ENCODE results near the gene DNAI1. TPM values are rescaled to one million over a fixed set of nuclear protein-coding genes. Genes with fewer than 3 reads are reported as not detected.

DNAI1 gene
- total and polyA plus RNA-seq, 2 of the 13 experiments (the other 11 are each of a cell fraction or from before 2014, with no cell fraction given) = not detected

Small RNA genes within 50 kb of the gene (small RNA-seq; reads per million reads assigned to genes)
- gene RN7SKP24 (ENCODE audit: insufficient read depth in 2 of 3, insufficient read length in 3 of 3, low read depth in 2 of 3, low replicate concordance in 1 of 3) = 0 reads per million in 3 experiments

Other genes starting within 250 kb of the DNAI1 start
- gene KIF24, start 129.5 kb upstream of the DNAI1 start, total RNA-seq (2016; rRNA removed; fragmentation: Illumina TruSeq; extraction: Trizol) = 2.8 and 3.0 TPM in 2 replicates
- gene KIF24, start 129.5 kb upstream of the DNAI1 start, polyA plus RNA-seq (2011; rRNA removed) = 1.1 TPM in 2 replicates
- gene NUDT2, start 129.2 kb upstream of the DNAI1 start, total RNA-seq (2016; rRNA removed; fragmentation: Illumina TruSeq; extraction: Trizol) = 19.9 and 28.0 TPM in 2 replicates
- gene NUDT2, start 129.2 kb upstream of the DNAI1 start, polyA plus RNA-seq (2011; rRNA removed) = 19.9 and 24.6 TPM in 2 replicates
- 14.3 and 22.4 TPM in 2 replicates for gene MYORG, start 81.9 kb upstream of the DNAI1 start, total RNA-seq (2016; rRNA removed; fragmentation: Illumina TruSeq; extraction: Trizol)
- 11.1 and 11.9 TPM in 2 replicates for gene MYORG, start 81.9 kb upstream of the DNAI1 start, polyA plus RNA-seq (2011; rRNA removed)
- gene FAM219A, start 235 bp upstream of the DNAI1 start, total RNA-seq (2016; rRNA removed; fragmentation: Illumina TruSeq; extraction: Trizol) = 3.7 and 3.9 TPM in 2 replicates
- gene FAM219A, start 235 bp upstream of the DNAI1 start, polyA plus RNA-seq (2011; rRNA removed) = 6.4 and 9.4 TPM in 2 replicates
- gene ENHO, start 64.2 kb downstream of the DNAI1 start, total RNA-seq (2016; rRNA removed; fragmentation: Illumina TruSeq; extraction: Trizol) = 0.51 and 0.60 TPM in 2 replicates
- gene ENHO, start 64.2 kb downstream of the DNAI1 start, polyA plus RNA-seq (2011; rRNA removed) = 0.08 TPM in 1 of 2 replicates, not detected in the other
- gene CNTFR, start 130.9 kb downstream of the DNAI1 start, total RNA-seq (2016; rRNA removed; fragmentation: Illumina TruSeq; extraction: Trizol) = not detected in 2 replicates
- gene CNTFR, start 130.9 kb downstream of the DNAI1 start, polyA plus RNA-seq (2011; rRNA removed) = not detected in 2 replicates
- gene RPP25L, start 153.3 kb downstream of the DNAI1 start, total RNA-seq (2016; rRNA removed; fragmentation: Illumina TruSeq; extraction: Trizol) = 24.5 and 32.1 TPM in 2 replicates
- gene RPP25L, start 153.3 kb downstream of the DNAI1 start, polyA plus RNA-seq (2011; rRNA removed) = 27.3 and 31.2 TPM in 2 replicates
- 27.4 and 30.8 TPM in 2 replicates for gene DCTN3, start 161.7 kb downstream of the DNAI1 start, total RNA-seq (2016; rRNA removed; fragmentation: Illumina TruSeq; extraction: Trizol)
- 32.8 and 34.5 TPM in 2 replicates for gene DCTN3, start 161.7 kb downstream of the DNAI1 start, polyA plus RNA-seq (2011; rRNA removed)
- not detected in 2 replicates for gene ARID3C, start 170.3 kb downstream of the DNAI1 start, total RNA-seq (2016; rRNA removed; fragmentation: Illumina TruSeq; extraction: Trizol)
- not detected in 2 replicates for gene ARID3C, start 170.3 kb downstream of the DNAI1 start, polyA plus RNA-seq (2011; rRNA removed)
- gene SIGMAR1, start 179.0 kb downstream of the DNAI1 start, total RNA-seq (2016; rRNA removed; fragmentation: Illumina TruSeq; extraction: Trizol) = 28.5 and 60.8 TPM in 2 replicates
- 38.9 and 45.9 TPM in 2 replicates for gene SIGMAR1, start 179.0 kb downstream of the DNAI1 start, polyA plus RNA-seq (2011; rRNA removed)
- 21.1 and 40.4 TPM in 2 replicates for gene GALT, start 187.9 kb downstream of the DNAI1 start, total RNA-seq (2016; rRNA removed; fragmentation: Illumina TruSeq; extraction: Trizol)
- gene GALT, start 187.9 kb downstream of the DNAI1 start, polyA plus RNA-seq (2011; rRNA removed) = 46.3 and 51.3 TPM in 2 replicates
- 0.83 and 2.0 TPM in 2 replicates for gene IL11RA, start 193.4 kb downstream of the DNAI1 start, total RNA-seq (2016; rRNA removed; fragmentation: Illumina TruSeq; extraction: Trizol)
- gene IL11RA, start 193.4 kb downstream of the DNAI1 start, polyA plus RNA-seq (2011; rRNA removed) = 4.2 and 5.8 TPM in 2 replicates
- gene CCL27, start 203.9 kb downstream of the DNAI1 start, total RNA-seq (2016; rRNA removed; fragmentation: Illumina TruSeq; extraction: Trizol) = not detected in 2 replicates
- gene CCL27, start 203.9 kb downstream of the DNAI1 start, polyA plus RNA-seq (2011; rRNA removed) = not detected in 2 replicates
- not detected in 2 replicates for gene CCL19, start 232.5 kb downstream of the DNAI1 start, total RNA-seq (2016; rRNA removed; fragmentation: Illumina TruSeq; extraction: Trizol)
- not detected in 2 replicates for gene CCL19, start 232.5 kb downstream of the DNAI1 start, polyA plus RNA-seq (2011; rRNA removed)

Measured in HepG2 (cell line).